Small intestine (tissue), 7 donors: Measurements from ENCODE around the gene FRS2. TPM values are rescaled to one million over a fixed set of nuclear protein-coding genes. Genes with fewer than 3 reads are reported as not detected.
A peak's percentile ranks its signal among the peaks of the same experiment; 100 is the strongest.

Source experiments
- DNase-seq, 2 donors: peaks; one replicate each; pipeline versions ENCODE4 v3.0.0 to v3.0.0-alpha.2; 2013
- FAIRE-seq: peaks from 2 replicates; lab custom pipeline; 2012; peaks lifted over from hg19 to GRCh38; lab: Jason Lieb, UNC
- H3K27ac ChIP-seq, 3 donors: one replicate each; pipeline ENCODE4 v1.5.1; 2013; ENCODE audit warnings: low read length in 2 of 3, mild to moderate bottlenecking in 2 of 3, control low read depth in 1 of 3, inconsistent platforms in 1 of 3, low read depth in 1 of 3, moderate library complexity in 1 of 3
- H3K27me3 ChIP-seq, 3 donors: one replicate each; pipeline ENCODE4 v1.6.1; 2013; ENCODE audit warnings: low read length in 3 of 3, inconsistent platforms in 1 of 3; ENCODE audit not compliant: control insufficient read depth in 3 of 3, insufficient read depth in 3 of 3
- H3K36me3 ChIP-seq, 3 donors: one replicate each; pipeline ENCODE4 v1.6.1; 2013; ENCODE audit warnings: low read length in 3 of 3, inconsistent platforms in 1 of 3, low read depth in 1 of 3, mild to moderate bottlenecking in 1 of 3, moderate library complexity in 1 of 3; ENCODE audit not compliant: control insufficient read depth in 3 of 3, insufficient read depth in 2 of 3
- H3K4me1 ChIP-seq, 3 donors: one replicate each; pipeline ENCODE4 v1.6.1; 2013; ENCODE audit warnings: low read length in 2 of 3, inconsistent platforms in 1 of 3, low read depth in 1 of 3, mild to moderate bottlenecking in 1 of 3, moderate library complexity in 1 of 3; ENCODE audit not compliant: control insufficient read depth in 3 of 3, insufficient read depth in 2 of 3
- H3K4me3 ChIP-seq, 3 donors: one replicate each; pipeline ENCODE4 v1.5.1; 2013; ENCODE audit warnings: low read length in 3 of 3, control low read depth in 1 of 3, inconsistent platforms in 1 of 3, low read depth in 1 of 3, mild to moderate bottlenecking in 1 of 3, moderate library complexity in 1 of 3
- H3K9me3 ChIP-seq, 2 donors: one replicate each; pipeline ENCODE4 v1.6.1; 2013; ENCODE audit warnings: low read depth in 1 of 2, low read length in 1 of 2; ENCODE audit not compliant: control insufficient read depth in 2 of 2, insufficient read depth in 1 of 2
- WGBS, 3 donors: extraction: QIAGEN DNeasy Blood & Tissue Kit; methylation state at CpG; one replicate each; pipeline ENCODE4 v1.1.7; 2013; 5-methylcytosine and 5-hydroxymethylcytosine counted together
- polyA plus RNA-seq, 4 donors: library from polyadenylated mRNA; stranded (reverse) in 3 of 4; unstranded in 1 of 4; fragments of 200-250 nt in 3 of 4; fragments of 120-200 nt in 1 of 4; gene quantifications; one replicate each; pipeline versions ENCODE4 v1.2.1 to v1.2.3, GENCODE V29; 2013
- donor health status: healthy with polysubstance abuse.
- donor health status: control.
- donor health status: control.
- donor health status: Bipolar disorder and iron deficiency.
- donor health status: healthy.

FRS2 gene
- polyA plus RNA-seq, 4 donors = 5.9 to 30.3 (median 9.3) TPM

GRCh38 chr12:69533844-69534243, 63.7 kb downstream of the FRS2 start:
- no peaks in the 10 kb centered on the region for H3K9me3 ChIP-seq
- H3K4me3 ChIP-seq = no peak overlapping the region
- peak overlapping the region in 2 of 3 donors; percentile 24 to 58 for H3K27ac ChIP-seq
- no peak for FAIRE-seq
- no peak for DNase-seq
- no peaks in the 10 kb centered on the region for H3K4me1 ChIP-seq
- 78 to 91% (median 88%) methylated on average over 3 of the region's 3 CpGs for WGBS, 3 donors
- no peaks in the 10 kb centered on the region for H3K27me3 ChIP-seq
- peaks cover 1 to 15% (median 3%) of the 10 kb centered on the region in 3 donors for H3K36me3 ChIP-seq

- DNase-seq (peak; percentile 13 to 64), FAIRE-seq (no peak)
- H3K4me3 ChIP-seq = no peak overlapping the region
- H3K36me3 ChIP-seq = peaks cover 1 to 19% (median 3%) of the 10 kb centered on the region in 3 donors
- no peaks in the 10 kb centered on the region for H3K4me1 ChIP-seq
- no peaks in the 10 kb centered on the region for H3K27me3 ChIP-seq
- H3K9me3 ChIP-seq = no peaks in the 10 kb centered on the region
- 34 to 72% (median 63%) methylated on average over 3 of the region's 3 CpGs for WGBS, 3 donors
- H3K27ac ChIP-seq = peak overlapping the region in 1 of 3 donors; percentile 58
Measured at GRCh38 chr12:69534389-69534822, 64.2 kb downstream of the FRS2 start.

- no peak for FAIRE-seq
- 83 to 92% (median 91%) methylated on average over 2 of the region's 2 CpGs for WGBS, 3 donors
- H3K4me1 ChIP-seq = no peaks in the 10 kb centered on the region
- DNase-seq = no peak
- H3K4me3 ChIP-seq = no peak overlapping the region
- no peak overlapping the region for H3K27ac ChIP-seq
- H3K9me3 ChIP-seq = peaks cover 0 to 10% of the 10 kb centered on the region in 2 donors
- H3K36me3 ChIP-seq = peaks cover 0 to 11% (median 1%) of the 10 kb centered on the region in 3 donors
- no peaks in the 10 kb centered on the region for H3K27me3 ChIP-seq
Measured at GRCh38 chr12:69540987-69541386, 70.8 kb downstream of the FRS2 start.

GRCh38 chr12:69544087-69544486, 73.9 kb downstream of the FRS2 start:
- Histone ChIP-seq H3K4me1 (no peaks in the 10 kb centered on the region), H3K27ac (no peak overlapping the region), H3K27me3 (no peaks in the 10 kb centered on the region), H3K4me3 (no peak overlapping the region), H3K36me3 (peaks cover 0 to 5% (median 0%) of the 10 kb centered on the region in 3 donors), H3K9me3 (peaks cover 0 to 10% of the 10 kb centered on the region in 2 donors)
- FAIRE-seq (no peak), DNase-seq (no peak)
- 100% methylated on average over 1 of the region's 1 CpG for WGBS, 3 donors

GRCh38 chr12:69545081-69545480, 74.9 kb downstream of the FRS2 start:
- Histone ChIP-seq H3K36me3 (peaks cover 0 to 4% (median 0%) of the 10 kb centered on the region in 3 donors), H3K4me3 (no peak overlapping the region), H3K27ac (no peak overlapping the region), H3K4me1 (no peaks in the 10 kb centered on the region), H3K9me3 (peaks cover 0 to 10% of the 10 kb centered on the region in 2 donors), H3K27me3 (no peaks in the 10 kb centered on the region)
- no peak for FAIRE-seq
- 94 to 98% (median 96%) methylated on average over 1 of the region's 1 CpG for WGBS, 3 donors
- no peak for DNase-seq

GRCh38 chr12:69546693-69547438, 76.7 kb downstream of the FRS2 start:
- H3K9me3 ChIP-seq = peaks cover 0 to 10% of the 10 kb centered on the region in 2 donors
- H3K36me3 ChIP-seq = peaks cover 0 to 2% (median 0%) of the 10 kb centered on the region in 3 donors
- 74 to 90% (median 86%) methylated on average over 7 of the region's 7 CpGs for WGBS, 3 donors
- no peaks in the 10 kb centered on the region for H3K4me1 ChIP-seq
- no peak overlapping the region for H3K27ac ChIP-seq
- FAIRE-seq = no peak
- no peak overlapping the region for H3K4me3 ChIP-seq
- DNase-seq = no peak
- no peaks in the 10 kb centered on the region for H3K27me3 ChIP-seq

- Histone ChIP-seq H3K27me3 (no peaks in the 10 kb centered on the region), H3K9me3 (peaks cover 0 to 8% of the 10 kb centered on the region in 2 donors), H3K4me3 (no peak overlapping the region), H3K4me1 (no peaks in the 10 kb centered on the region), H3K36me3 (peaks cover 0 to 6% (median 0%) of the 10 kb centered on the region in 3 donors), H3K27ac (no peak overlapping the region)
- DNase-seq (no peak), FAIRE-seq (no peak)
Measured at GRCh38 chr12:69548687-69549086, 78.5 kb downstream of the FRS2 start.

- DNase-seq = no peak
- H3K36me3 ChIP-seq = peaks cover 0 to 6% (median 0%) of the 10 kb centered on the region in 3 donors
- no peaks in the 10 kb centered on the region for H3K27me3 ChIP-seq
- 89 to 94% (median 94%) methylated on average over 8 of the region's 8 CpGs for WGBS, 3 donors
- H3K27ac ChIP-seq = no peak overlapping the region
- H3K4me3 ChIP-seq = no peak overlapping the region
- H3K4me1 ChIP-seq = no peaks in the 10 kb centered on the region
- FAIRE-seq = no peak
- H3K9me3 ChIP-seq = no peaks in the 10 kb centered on the region
Measured at GRCh38 chr12:69550569-69551350, 80.6 kb downstream of the FRS2 start.
